A204.1 (cell line): ENCODE measurements around the gene ERMAP.
"Not testable (repeated sequence)": the region's sequence is repeated elsewhere in the genome, so short reads cannot be mapped to it uniquely, and the experiment has no call there.

Source experiments
- FAIRE-seq: peaks from 2 replicates; lab custom pipeline; 2012; peaks lifted over from hg19 to GRCh38; lab: Jason Lieb, UNC

Gene ERMAP

DNA sequence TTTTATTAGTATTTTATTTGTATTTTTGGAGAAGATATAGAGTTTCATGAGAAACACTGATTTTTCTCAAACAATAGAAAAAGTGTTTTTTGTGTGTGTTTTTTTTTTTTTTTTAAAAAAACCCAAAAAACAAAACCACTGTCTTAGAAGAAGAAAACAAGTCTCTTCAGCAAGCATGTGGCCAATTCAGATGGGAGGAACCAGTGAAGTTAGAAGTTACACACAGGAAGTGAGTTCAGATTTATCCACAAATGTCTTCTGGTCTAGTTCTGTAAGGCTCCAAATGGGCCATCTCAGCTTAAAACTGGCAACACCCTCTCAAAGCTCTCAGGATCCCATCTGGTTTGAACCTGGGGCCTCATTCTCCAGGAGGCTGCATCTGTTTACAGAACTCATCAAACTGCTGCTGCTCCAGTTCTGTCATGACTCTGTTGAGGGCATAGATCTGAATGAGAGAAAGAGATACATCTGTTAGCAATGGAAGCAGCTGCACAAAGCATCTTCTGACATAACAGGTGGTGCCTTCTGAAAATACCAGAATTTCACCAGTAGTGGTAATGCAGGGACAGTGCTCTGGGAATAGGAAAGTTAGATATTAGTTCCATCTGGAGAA is 9.8 kb upstream of the ERMAP start:
- no peak for FAIRE-seq

DNA sequence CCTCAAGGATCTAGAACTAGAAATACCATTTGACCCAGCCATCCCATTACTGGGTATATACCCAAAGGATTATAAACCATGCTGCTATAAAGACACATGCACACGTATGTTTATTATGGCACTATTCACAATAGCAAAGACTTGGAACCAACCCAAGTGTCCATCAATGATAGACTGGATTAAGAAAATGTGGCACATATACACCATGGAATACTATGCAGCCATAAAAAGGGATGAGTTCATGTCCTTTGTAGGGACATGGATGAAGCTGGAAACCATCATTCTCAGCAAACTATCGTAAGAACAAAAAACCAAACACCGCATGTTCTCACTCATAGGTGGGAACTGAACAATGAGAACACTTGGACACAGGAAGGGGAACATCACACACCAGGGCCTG is 2.1 kb upstream of the ERMAP start:
- not testable (repeated sequence) for FAIRE-seq

DNA sequence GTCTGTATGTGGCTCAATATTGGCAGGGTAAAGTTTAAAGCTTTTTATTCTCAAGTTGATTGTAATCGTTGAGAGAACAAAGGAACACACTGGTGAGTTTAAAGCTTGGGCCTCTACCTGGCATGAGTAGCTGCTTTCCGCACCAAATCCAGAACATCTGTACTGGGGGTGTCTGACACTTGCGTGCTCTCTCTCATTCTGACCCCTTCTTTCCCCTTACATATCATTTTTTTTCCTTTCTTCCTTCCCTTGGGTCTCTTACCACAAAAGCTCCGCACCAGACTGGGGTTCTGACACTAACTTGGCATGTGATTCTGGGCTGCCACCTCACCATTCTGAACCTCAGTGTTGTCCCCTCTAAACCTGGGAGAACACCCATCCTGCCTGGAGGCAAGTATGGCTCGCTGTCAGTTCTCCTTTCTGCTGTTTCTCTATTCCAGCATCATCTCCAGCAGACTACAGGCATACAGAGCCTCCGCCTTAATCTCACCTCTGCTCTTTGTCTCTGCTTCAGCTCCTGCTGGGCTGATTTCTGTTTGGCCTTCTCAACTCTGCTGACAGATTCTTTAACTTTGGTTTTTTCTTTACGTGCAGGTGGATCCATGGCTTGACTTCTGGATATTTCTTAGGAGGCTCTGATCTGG is 859 bp upstream of the ERMAP start:
- no peak for FAIRE-seq

DNA sequence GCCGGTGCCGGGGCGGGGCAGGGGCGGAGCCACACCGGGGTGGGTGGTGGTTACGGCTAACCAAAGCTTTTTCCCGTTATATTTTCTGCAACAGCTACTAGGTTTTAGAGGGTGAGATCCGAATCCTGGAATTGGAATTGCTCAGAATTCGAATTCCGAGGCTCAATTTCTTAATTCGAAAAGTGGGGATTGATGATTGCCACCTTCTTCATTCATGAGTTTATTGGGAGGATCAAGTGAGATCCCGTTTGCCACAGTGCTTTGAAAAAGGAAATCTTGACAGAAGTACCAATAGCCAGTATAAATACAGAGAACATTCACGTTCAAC is 482 bp downstream of the ERMAP start:
- no peak for FAIRE-seq

- no peak for FAIRE-seq
Observed at GRCh38 chr1:42817976-42818375, 1.1 kb downstream of the ERMAP start.

DNA sequence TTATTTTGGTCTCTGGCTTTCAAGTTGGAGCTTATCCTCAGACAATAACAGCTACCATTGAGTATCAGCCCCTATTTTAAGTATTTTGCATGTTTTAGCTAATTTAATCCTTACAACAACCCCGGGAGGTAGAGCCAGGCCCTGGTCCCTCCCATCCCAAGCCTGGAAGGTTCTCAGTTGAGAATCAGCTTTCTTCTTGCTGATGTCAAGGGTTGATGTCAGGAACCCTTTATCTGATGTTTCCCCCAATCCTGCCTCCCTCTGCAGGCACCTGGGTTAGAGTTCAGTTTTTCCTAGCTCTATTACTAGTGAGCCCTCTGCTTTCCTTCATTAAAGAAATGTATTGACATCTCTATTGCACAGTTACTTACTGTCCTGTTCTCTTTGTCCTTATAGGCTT is 3.9 kb downstream of the ERMAP start:
- FAIRE-seq = no peak

DNA sequence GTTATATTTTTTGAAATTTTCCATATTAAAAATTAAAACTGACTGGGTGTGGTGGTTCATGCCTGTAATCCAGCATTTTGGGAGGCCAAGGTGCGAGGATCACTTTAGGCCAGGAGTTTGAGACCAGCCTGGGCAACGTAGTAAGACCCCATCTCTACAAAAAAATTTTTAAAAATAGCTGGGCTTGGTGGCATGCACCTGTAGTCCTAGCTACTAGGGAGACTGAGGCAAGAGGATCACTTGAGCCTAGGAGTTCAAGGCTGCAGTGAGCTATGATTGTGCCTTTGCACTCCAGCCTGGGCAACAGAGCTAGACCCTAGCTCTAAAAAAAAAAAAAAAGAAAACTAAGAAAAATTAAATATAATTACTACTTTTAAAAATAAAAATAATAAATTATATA is 4.8 kb downstream of the ERMAP start:
- peak; percentile 65 for FAIRE-seq

DNA sequence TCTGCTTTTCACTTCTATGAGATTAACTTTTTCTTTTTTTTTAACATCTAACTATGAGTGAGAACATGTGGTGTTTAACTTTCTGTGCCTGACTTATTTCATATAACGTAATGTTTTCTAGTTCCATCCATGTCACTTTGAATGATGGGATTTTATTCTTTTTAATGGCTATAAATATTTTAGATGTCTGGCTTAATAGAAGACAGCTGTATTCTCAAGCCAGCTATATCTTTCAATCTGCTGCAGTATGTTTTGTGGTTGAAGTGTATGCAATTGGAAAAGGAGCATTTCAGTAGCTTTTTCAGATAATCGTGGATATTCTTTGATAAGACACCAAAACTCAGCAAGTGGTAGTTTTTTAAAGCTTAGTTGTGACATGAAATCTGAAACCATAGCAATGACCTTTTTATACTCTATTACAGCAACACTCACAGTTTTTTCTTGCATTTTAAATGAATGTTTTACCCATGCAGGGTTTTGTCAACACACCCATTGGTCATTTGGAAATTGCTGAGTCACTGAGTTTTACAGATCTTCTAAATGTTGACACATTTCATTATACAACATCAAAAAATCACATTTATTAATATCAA is 6.0 kb downstream of the ERMAP start:
- no peak for FAIRE-seq

DNA sequence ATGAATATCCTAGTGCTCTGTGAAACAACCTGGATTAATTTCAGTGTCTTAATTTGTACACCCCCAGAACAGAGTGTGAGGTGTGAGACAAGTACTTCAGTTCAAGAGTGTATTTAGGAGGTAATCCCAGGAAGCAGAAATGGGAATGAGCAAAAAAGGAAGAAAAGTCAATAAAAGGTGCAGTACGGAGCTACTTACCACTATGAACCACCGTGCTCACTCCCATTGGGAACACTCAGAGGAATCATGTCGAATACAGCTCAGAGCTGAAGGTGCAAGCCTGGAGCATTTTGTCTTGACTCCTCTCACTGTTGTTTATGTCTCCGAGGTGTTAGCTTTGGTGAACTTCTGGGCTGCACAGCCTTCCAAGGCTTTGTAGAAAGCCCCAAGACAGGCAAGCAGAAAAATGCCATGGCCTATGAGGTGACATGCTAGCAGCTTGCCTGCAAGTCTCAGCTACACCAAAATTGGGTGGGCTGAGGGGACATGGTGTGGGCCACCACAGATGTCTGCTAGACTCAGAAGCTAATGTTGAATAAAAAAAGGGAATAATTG is 7.6 kb downstream of the ERMAP start:
- FAIRE-seq = no peak

- FAIRE-seq = no peak
Observed at GRCh38 chr1:42825036-42825851, 8.3 kb downstream of the ERMAP start.

DNA sequence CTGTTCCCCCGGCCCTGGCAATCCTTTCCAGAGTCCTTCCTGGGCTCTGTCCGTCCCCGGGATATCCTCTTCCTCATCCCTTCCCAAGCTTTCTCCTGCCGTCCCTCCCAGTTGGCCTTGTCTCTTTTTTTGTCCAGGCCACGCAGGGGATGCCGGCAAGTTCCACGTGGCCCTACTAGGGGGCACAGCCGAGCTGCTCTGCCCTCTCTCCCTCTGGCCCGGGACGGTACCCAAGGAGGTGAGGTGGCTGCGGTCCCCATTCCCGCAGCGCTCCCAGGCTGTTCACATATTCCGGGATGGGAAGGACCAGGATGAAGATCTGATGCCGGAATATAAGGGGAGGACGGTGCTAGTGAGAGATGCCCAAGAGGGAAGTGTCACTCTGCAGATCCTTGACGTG is 13.7 kb downstream of the ERMAP start:
- no peak for FAIRE-seq

DNA sequence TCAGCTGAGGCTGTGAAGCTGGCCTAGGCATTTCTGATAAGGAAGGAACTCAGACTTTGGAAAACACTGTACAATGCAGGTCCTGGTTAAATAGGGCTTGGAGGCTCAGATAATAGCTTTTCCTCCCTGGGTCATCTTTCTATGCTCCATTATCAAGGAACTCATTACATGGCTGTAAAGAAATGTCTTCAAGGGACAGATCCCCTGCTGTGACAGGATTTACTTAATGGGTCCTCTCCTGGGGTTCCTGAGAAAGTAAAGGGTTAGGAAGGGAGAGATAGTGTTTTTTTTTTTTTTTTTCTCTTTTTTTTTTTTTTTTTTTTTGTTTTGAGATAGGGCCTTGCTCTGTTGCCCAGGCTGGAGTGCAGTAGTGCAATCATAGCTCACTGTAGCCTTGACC is 14.4 kb downstream of the ERMAP start:
- FAIRE-seq = no peak

DNA sequence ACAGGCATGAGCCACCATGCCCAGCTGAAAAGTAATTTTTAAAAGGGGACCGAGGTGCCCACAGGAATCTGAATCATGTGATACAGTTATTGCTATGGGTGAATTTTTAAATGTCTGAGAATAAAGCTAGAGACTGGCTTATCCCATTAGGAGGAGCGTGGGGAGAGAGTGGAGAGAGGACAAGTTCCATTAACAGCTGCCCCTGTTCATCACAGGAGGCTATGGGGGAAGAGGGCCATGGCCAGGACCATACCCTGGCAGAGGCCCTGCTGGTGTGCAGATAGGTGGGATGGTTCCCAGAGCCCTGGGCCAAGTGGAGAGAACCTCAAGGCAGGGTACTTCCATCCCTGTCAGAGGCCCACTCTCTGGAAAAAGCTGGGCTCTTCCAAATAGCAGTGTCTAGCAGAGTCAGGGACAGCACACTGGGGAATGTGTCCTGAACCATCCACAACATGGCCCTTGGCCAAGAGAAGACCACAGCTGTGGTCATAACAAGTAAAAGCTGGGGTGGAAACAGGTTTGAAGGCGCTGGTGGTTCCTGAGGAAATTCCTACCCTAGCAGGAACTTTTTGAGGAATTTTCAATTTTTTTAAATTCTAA is 15.8 kb downstream of the ERMAP start:
- FAIRE-seq = no peak

DNA sequence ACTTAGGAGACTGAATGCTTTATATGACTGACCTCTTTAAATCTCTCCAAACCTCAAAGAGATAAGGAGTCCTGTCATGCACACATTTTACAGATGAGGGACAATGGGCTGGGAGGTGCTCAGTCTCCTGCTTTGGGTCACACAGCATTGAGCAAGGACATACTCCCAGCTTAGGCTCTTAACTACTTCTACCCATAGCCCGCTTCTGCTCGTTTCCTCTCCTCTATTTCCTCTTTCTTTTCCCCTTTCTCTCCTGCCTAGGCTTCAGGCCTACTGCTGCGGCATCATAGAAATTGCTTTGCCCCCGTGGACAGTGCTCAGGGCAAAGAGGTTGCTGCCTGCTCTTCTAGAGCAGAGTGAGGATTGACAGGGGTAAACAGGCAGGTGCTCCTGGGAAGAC is 17.1 kb downstream of the ERMAP start:
- FAIRE-seq = no peak

GRCh38 chr1:42834803-42835202 is 17.9 kb downstream of the ERMAP start:
- no peak for FAIRE-seq

- no peak for FAIRE-seq
Observed at GRCh38 chr1:42835422-42835821, 18.5 kb downstream of the ERMAP start.

DNA sequence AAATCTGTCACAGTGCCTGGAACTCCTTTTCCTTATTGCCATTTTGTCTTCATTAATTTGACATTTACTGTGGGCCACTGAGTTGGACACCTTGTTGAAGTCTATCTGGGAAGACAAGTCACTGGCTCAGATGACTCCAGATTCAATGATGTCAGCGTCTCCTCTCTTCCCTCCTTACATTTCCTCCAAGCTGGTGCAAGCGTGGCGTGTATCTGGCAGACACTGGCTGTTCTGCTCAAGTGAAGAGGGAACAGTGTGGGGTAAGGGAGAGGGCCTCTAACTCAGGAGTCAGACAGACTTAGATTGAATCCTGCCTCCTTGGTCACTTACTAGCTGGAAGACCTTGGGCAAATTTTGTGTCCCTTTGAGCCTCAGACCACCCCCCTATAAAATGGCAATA is 20.8 kb downstream of the ERMAP start:
- FAIRE-seq = no peak

DNA sequence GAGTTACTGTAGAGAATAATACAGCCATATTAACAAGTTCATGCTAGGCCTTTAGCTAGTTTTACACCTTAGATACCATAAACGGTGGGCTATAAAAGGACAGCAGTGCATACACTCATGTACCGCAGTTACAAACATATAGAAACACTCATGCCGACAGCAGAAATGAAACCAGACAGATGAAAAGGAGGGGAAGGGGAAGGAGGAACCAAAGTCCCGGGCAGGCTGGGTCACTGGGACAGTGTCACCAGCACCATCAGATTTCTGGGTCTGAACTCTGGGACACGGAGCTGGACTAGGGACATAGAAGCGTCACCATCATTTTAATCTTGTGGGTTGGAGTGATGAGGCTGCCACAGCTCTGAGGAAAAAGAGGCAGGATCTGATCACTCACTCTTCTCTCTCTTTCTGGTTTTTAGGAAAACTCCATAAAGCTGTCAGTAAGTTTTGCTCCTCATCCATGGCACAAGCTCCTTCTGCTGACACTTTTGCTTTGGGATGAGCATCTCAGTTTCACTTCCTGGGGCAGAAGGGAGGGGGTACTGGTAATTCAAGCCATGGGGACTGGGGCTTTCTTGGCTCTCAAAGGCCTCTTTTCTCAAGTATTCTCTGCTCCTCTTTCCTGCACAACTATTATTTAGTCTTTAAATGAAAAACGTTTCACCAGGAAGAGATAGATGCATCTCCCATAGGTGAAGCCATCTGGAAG is 21.7 kb downstream of the ERMAP start:
- no peak for FAIRE-seq

DNA sequence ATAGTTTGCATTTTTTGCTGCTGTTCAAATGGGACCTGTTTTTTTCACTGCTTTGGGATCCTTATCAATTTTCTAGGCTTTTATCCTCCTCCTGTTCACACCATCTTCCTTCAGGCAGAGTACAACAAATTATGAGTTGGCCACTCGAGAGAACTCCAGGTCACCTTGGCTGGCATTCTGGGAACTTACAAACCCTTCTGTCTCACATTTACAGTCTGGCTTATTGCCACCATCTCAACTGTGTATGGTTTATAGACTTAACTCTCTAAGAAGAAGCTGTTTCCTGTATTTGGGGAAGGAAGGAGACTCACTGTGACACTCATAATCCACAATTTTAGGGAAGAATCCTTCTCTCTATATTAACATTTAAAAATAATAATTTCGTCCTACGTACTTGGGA is 24.1 kb downstream of the ERMAP start:
- no peak for FAIRE-seq

- no peak for FAIRE-seq
Observed at GRCh38 chr1:42841440-42842147, 24.7 kb downstream of the ERMAP start.

DNA sequence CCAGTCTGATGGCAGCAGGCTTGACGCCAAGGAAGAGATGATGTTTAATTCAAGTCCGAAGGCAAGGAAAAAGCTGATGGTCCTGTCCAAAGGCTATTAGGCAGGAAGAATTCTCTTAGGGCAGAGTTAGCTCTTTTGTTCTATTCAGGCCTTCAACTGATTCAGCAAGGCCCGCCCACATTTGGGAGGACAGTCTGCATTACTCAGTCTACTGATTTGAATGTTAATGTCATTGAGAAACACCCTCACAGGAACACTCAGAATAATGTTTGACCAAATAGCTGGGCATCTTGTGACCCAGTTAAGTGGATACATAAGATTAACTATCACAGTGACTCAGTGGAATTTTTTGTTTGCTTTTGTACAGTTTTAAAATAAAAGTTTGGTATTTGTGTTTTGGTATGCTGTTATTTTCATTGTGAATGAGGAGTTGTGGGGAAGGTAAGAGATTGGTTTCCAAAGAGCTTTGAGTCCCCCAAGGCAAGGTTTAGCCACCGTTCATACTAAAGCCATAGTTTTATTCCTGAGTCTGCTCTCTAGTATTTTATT is 27.7 kb downstream of the ERMAP start:
- FAIRE-seq = no peak
